GM12874 (cell line): ENCODE results near the gene USP34.

Source experiments
- CTCF ChIP-seq: IDR thresholded peaks from 2 replicates; pipeline ENCODE4 v1.5.1; 2011; ENCODE audit warnings: low read depth, mild to moderate bottlenecking, control low read depth, low read length, moderate library complexity; ENCODE audit not compliant: insufficient read depth

The USP34 gene

GRCh38 chr2:61263830-61264229 lies 207.1 kb downstream of the USP34 start:
- TF ChIP-seq CTCF = no peak

GRCh38 chr2:61262699-61263098 lies 208.2 kb downstream of the USP34 start:
- no peak for TF ChIP-seq CTCF

DNA sequence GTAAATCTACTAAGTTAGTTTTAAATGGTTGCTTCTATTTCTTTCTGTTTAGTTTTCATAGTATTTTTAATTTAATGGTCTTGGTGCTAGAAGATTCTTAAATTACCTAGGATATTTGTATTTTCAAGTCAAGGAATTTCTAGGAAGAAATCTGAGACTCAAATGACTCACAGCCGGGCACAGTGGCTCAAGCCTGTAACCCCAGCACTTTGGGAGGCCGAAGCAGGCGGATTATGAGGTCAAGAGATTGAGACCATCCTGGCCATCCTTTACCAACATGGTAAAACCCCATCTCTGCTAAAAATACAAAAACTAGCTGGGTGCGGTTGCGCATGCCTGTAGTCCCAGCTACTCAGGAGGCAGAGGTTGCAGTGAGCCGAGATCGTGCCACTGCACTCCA lies 213.4 kb downstream of the USP34 start:
- no peak for TF ChIP-seq CTCF

- TF ChIP-seq CTCF = no peak
These were observed 215.1 kb downstream of the USP34 start for GRCh38 chr2:61255580-61256437.

DNA sequence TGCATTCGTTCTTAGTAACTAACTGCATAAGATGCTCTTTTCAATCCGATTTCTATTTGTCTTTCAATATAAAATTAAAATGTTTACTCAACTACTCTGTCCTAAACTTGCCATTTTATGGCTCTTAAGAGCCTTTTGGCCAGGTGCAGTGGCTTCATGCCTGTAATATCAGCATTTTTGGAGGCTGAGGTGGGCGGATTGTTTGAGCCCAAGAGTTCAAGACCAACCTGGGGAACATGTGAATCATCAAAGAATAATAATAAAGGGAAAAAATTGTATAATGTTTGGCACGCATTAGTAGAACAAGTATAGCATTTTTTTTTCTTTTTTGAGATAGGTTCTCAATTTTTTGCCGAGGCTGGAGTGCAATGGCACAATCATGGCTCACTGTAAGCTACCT lies 216.4 kb downstream of the USP34 start:
- no peak for TF ChIP-seq CTCF

DNA sequence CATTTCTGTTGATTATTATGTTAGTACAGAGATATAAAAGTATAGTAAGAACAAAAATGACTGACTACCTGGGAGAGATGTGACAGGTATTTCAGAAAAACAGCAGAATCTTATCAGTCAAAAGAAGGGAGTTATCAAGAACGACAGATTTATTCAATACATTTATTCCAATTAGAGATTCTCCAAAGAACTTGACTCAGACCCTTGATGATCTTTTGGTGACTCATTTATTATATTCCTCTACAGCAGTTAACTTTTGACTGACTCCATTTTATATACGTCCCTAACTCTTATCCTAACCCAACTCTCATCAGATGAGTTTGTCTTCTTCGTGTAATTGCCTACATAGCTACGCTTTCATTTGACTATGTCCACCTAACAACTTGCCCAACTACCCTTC lies 217.8 kb downstream of the USP34 start:
- TF ChIP-seq CTCF = no peak

- TF ChIP-seq CTCF = no peak
These were observed 218.9 kb downstream of the USP34 start for GRCh38 chr2:61252031-61252430.
